PC-9 (cell line): ENCODE measurements around the gene ODC1. TPM values are rescaled to one million over a fixed set of nuclear protein-coding genes. Genes with fewer than 3 reads are reported as not detected.
"Not testable (repeated sequence)": the region's sequence is repeated elsewhere in the genome, so short reads cannot be mapped to it uniquely, and the experiment has no call there.

Experiments used
- BruUV-seq: library from RNA; stranded (reverse); fragments of 400-500 nt; replicated peaks from 2 replicates; lab custom pipeline; 2021; lab: Mats Ljungman, UMichigan
- CTCF ChIA-PET: fragments of 300-600 bp; sonication (Branson Sonifier 250); formaldehyde crosslinking; loops from one replicate; lab custom pipeline; 2022; ENCODE audit warnings: antibody characterized with exemption; lab: Charles Lee
- POLR2A ChIA-PET: fragments of 300-600 bp; sonication (Branson Sonifier 250); formaldehyde crosslinking; loops from one replicate; lab custom pipeline; 2022; ENCODE audit warnings: antibody characterized with exemption; ENCODE audit not compliant: unreplicated experiment; lab: Charles Lee
- DNase-seq, 2 experiments: peaks; one replicate each; pipeline versions ENCODE4 v3.0.0 to v3.0.0-alpha.2; 2015 to 2022; ENCODE audit warnings: mixed read lengths in 1 of 2
- H2AFZ ChIP-seq: fragments of 200-600 bp; sonication (generic); 2 replicates; pipeline ENCODE4 v1.8.1; 2017; ENCODE audit warnings: antibody characterized with exemption
- H3F3A ChIP-seq: fragments of 200-600 bp; sonication (generic); 2 replicates; pipeline ENCODE4 v1.8.1; 2017; ENCODE audit warnings: antibody characterized with exemption, mild to moderate bottlenecking, low read depth; ENCODE audit not compliant: insufficient read depth
- H3K27ac ChIP-seq: fragments of 200-600 bp; sonication (generic); 2 replicates; pipeline ENCODE4 v1.6.1; 2016; ENCODE audit warnings: mixed run types
- H3K27me3 ChIP-seq: fragments of 200-600 bp; sonication (generic); 2 replicates; pipeline ENCODE4 v1.6.1; 2016; ENCODE audit warnings: low read depth, mixed run types; ENCODE audit not compliant: insufficient read depth
- H3K36me3 ChIP-seq: fragments of 200-600 bp; sonication (generic); 2 replicates; pipeline ENCODE4 v1.6.1; 2016; ENCODE audit warnings: low read depth, mixed run types
- H3K4me1 ChIP-seq: fragments of 200-600 bp; sonication (generic); replicated peaks from 2 replicates; pipeline ENCODE4 v1.6.1; 2016; ENCODE audit warnings: mixed run types; ENCODE audit not compliant: insufficient read depth
- H3K4me2 ChIP-seq: fragments of 200-600 bp; sonication (generic); 2 replicates; pipeline ENCODE4 v1.6.1; 2017; ENCODE audit warnings: mixed run types
- H3K4me3 ChIP-seq: fragments of 200-600 bp; sonication (generic); 2 replicates; pipeline ENCODE4 v1.6.1; 2016; ENCODE audit warnings: mixed run types
- H3K79me2 ChIP-seq: fragments of 200-600 bp; sonication (generic); 2 replicates; pipeline ENCODE4 v1.6.1; 2017; ENCODE audit warnings: low read depth, mixed run types
- H3K9me2 ChIP-seq: fragments of 200-600 bp; sonication (generic); 2 replicates; pipeline ENCODE4 v1.8.1; 2017; ENCODE audit warnings: mild to moderate bottlenecking; ENCODE audit not compliant: insufficient read depth
- H3K9me3 ChIP-seq: fragments of 200-600 bp; sonication (generic); 2 replicates; pipeline ENCODE4 v1.8.1; 2016; ENCODE audit warnings: low read depth; ENCODE audit not compliant: insufficient read depth
- H4K20me1 ChIP-seq: fragments of 200-600 bp; sonication (generic); 2 replicates; pipeline ENCODE4 v1.8.1; 2017; ENCODE audit not compliant: insufficient read depth
- CTCF ChIP-seq: fragments of 200-600 bp; sonication (generic); conservative IDR thresholded peaks from 2 replicates; pipeline ENCODE4 v1.6.1; 2017; ENCODE audit warnings: mixed run types, antibody characterized with exemption, mild to moderate bottlenecking, moderate library complexity
- EZH2 ChIP-seq: fragments of 200-600 bp; sonication (generic); IDR thresholded peaks from 2 replicates; pipeline ENCODE4 v1.8.0; 2017; ENCODE audit warnings: antibody characterized with exemption, low read depth
- intact Hi-C: fragments of 100-400 bp; cut with micrococcal nuclease; formaldehyde crosslinking; loops from one replicate; pipeline ENCODE4 v1.10.0; 2022; ENCODE audit not compliant: unreplicated experiment
- total RNA-seq: library from RNA; stranded (reverse); gene quantifications from 2 replicates; pipeline ENCODE4 v1.2.3, GENCODE V29; 2021

Gene ODC1
- total RNA-seq, 1 experiment from 2014 or later, result 40.5 TPM

GRCh38 chr2:10493075-10493633 lies 45.0 kb upstream of the ODC1 start:
- no peak overlapping the region for H3K4me3 ChIP-seq
- TF ChIP-seq EZH2 (no peak), CTCF (no peak)
- H2AFZ ChIP-seq, result no peak overlapping the region
- no peaks in the 10 kb centered on the region for H3K9me2 ChIP-seq
- peak overlapping the region; percentile 61 for H3K27ac ChIP-seq
- no TSS peak for BruUV-seq
- H3K79me2 ChIP-seq, result no peaks in the 10 kb centered on the region
- H3F3A ChIP-seq, result peaks cover 36% of the 10 kb centered on the region
- intact Hi-C loops, result loop anchor here (2.0 kb wide), 2 partner anchors 40 to 106 kb away; no protein-coding TSS in a partner anchor
- no peaks in the 10 kb centered on the region for H3K9me3 ChIP-seq
- H3K4me1 ChIP-seq, result peaks cover 38% of the 10 kb centered on the region
- ChIA-PET CTCF (no interaction called here), POLR2A (no interaction called here)
- peaks cover 2% of the 10 kb centered on the region; the same call in 1 of the 2 replicates for H4K20me1 ChIP-seq
- peak overlapping the region; percentile 24; the same call in 1 of the 2 replicates for H3K4me2 ChIP-seq
- H3K36me3 ChIP-seq, result no peaks in the 10 kb centered on the region
- no peaks in the 10 kb centered on the region for H3K27me3 ChIP-seq
- no peak for DNase-seq

- Histone ChIP-seq H3K36me3 (no peaks in the 10 kb centered on the region), H3K27ac (no peak overlapping the region), H4K20me1 (0 out of 2 replicates have a peak, but pooled peaks cover 4% of the 10 kb centered on the region), H3K9me3 (no peaks in the 10 kb centered on the region), H3K4me2 (0 out of 2 replicates have a peak overlapping the region, but pooled peaks have one; percentile 17), H2AFZ (no peak overlapping the region), H3F3A (peaks cover 41% of the 10 kb centered on the region), H3K27me3 (no peaks in the 10 kb centered on the region), H3K9me2 (no peaks in the 10 kb centered on the region; the same call in 1 of the 2 replicates), H3K4me1 (peaks cover 45% of the 10 kb centered on the region), H3K79me2 (no peaks in the 10 kb centered on the region), H3K4me3 (no peak overlapping the region)
- no TSS peak for BruUV-seq
- TF ChIP-seq EZH2, result no peak
- ChIA-PET POLR2A (no interaction called here), CTCF (no interaction called here)
- DNase-seq, result peak; percentile 19 to 75
- intact Hi-C loops, result no loop called here
Observed at GRCh38 chr2:10490806-10491291, 42.7 kb upstream of the ODC1 start.

- ChIA-PET POLR2A (no interaction called here), CTCF (no interaction called here)
- Histone ChIP-seq H2AFZ (no peak overlapping the region), H3K79me2 (no peaks in the 10 kb centered on the region), H3K4me1 (peaks cover 45% of the 10 kb centered on the region), H3F3A (peaks cover 44% of the 10 kb centered on the region), H3K36me3 (no peaks in the 10 kb centered on the region), H3K9me3 (no peaks in the 10 kb centered on the region), H3K27me3 (no peaks in the 10 kb centered on the region), H3K27ac (no peak overlapping the region), H3K9me2 (no peaks in the 10 kb centered on the region; the same call in 1 of the 2 replicates), H3K4me2 (no peak overlapping the region), H3K4me3 (no peak overlapping the region), H4K20me1 (0 out of 2 replicates have a peak, but pooled peaks cover 4% of the 10 kb centered on the region)
- BruUV-seq, result no TSS peak
- no peak for DNase-seq
- intact Hi-C loops, result no loop called here
- TF ChIP-seq CTCF, result no peak
- no peak for TF ChIP-seq EZH2
Observed at GRCh38 chr2:10489842-10490555, 41.9 kb upstream of the ODC1 start.

- BruUV-seq, CTCF ChIA-PET, H3K27me3 ChIP-seq, POLR2A ChIA-PET, H3K79me2 ChIP-seq, H3K9me2 ChIP-seq, H3K36me3 ChIP-seq, H2AFZ ChIP-seq, H3K4me2 ChIP-seq, DNase-seq, intact Hi-C loops, H3K4me3 ChIP-seq, H4K20me1 ChIP-seq, H3K9me3 ChIP-seq, H3K27ac ChIP-seq: not testable (repeated sequence)
- H3F3A ChIP-seq, result peaks cover 34% of the 10 kb centered on the region
- peaks cover 33% of the 10 kb centered on the region for H3K4me1 ChIP-seq
Observed at GRCh38 chr2:10488142-10488541, 40.0 kb upstream of the ODC1 start.

GRCh38 chr2:10487741-10488104 lies 39.6 kb upstream of the ODC1 start:
- CTCF ChIA-PET, H3K36me3 ChIP-seq, H4K20me1 ChIP-seq, H3K27ac ChIP-seq, H3K9me3 ChIP-seq, H3K4me3 ChIP-seq, H3K79me2 ChIP-seq, DNase-seq, H2AFZ ChIP-seq, H3K9me2 ChIP-seq, BruUV-seq: not testable (repeated sequence)
- peaks cover 29% of the 10 kb centered on the region for H3F3A ChIP-seq
- intact Hi-C loops, result loop anchor here (1.0 kb wide), 2 partner anchors 27 to 60 kb away; no protein-coding TSS in a partner anchor
- peaks cover 29% of the 10 kb centered on the region for H3K4me1 ChIP-seq
- POLR2A ChIA-PET, result interaction anchor here (0.8 kb wide), 1 partner anchor 401 kb away, joined by 3 read pairs; no protein-coding TSS in a partner anchor
- H3K27me3 ChIP-seq, result peaks cover 13% of the 10 kb centered on the region
- peak overlapping the region; percentile 59 for H3K4me2 ChIP-seq
